Fibroblast of the conjunctiva (primary cell): ENCODE measurements around the gene ZNF837.
A peak's percentile ranks its signal among the peaks of the same experiment; 100 is the strongest.
"Not testable (repeated sequence)": the region's sequence is repeated elsewhere in the genome, so short reads cannot be mapped to it uniquely, and the experiment has no call there.

ENCODE experiments used
- DNase-seq: peaks from one replicate; pipeline ENCODE4 v3.0.0-alpha.2; 2010; ENCODE audit warnings: low read depth

Gene ZNF837

GRCh38 chr19:58380662-58381459 lies at the start of gene ZNF837:
TSS of gene ZNF837 (minus strand) at chr19:58381030. CDS start at chr19:58369332, 11,698 bp downstream.
- DNase-seq = peak; percentile 100

- DNase-seq = no peak
Measured at GRCh38 chr19:58429745-58430144, 48.9 kb upstream of the ZNF837 start.

GRCh38 chr19:58428617-58429016 lies 47.8 kb upstream of the ZNF837 start:
- DNase-seq = no peak

GRCh38 chr19:58417071-58417470 lies 36.2 kb upstream of the ZNF837 start:
- DNase-seq = no peak

- no peak for DNase-seq
Measured at GRCh38 chr19:58416604-58417003, 35.8 kb upstream of the ZNF837 start.

- no peak for DNase-seq
Measured at GRCh38 chr19:58409010-58409790, 28.4 kb upstream of the ZNF837 start.

- DNase-seq = peak; percentile 90
Measured at GRCh38 chr19:58408152-58409009, 27.6 kb upstream of the ZNF837 start, which contains the start of gene ZNF584. TSS of gene ZNF584 (plus strand) at chr19:58408649. CDS start at chr19:58409148, 499 bp downstream.

GRCh38 chr19:58407658-58408151 lies 26.9 kb upstream of the ZNF837 start:
- DNase-seq = no peak

- no peak for DNase-seq
Measured at GRCh38 chr19:58406818-58407657, 26.2 kb upstream of the ZNF837 start.

GRCh38 chr19:58403920-58404478 lies 23.2 kb upstream of the ZNF837 start:
- not testable (repeated sequence) for DNase-seq

GRCh38 chr19:58401840-58402421 lies 21.1 kb upstream of the ZNF837 start:
- DNase-seq = no peak

GRCh38 chr19:58400916-58401839 lies 20.3 kb upstream of the ZNF837 start:
- peak; percentile 99 for DNase-seq

GRCh38 chr19:58400316-58400915 lies 19.6 kb upstream of the ZNF837 start:
- DNase-seq = no peak

- DNase-seq = no peak
Measured at GRCh38 chr19:58399903-58400302, 19.1 kb upstream of the ZNF837 start.

- DNase-seq = no peak
Measured at GRCh38 chr19:58398545-58398944, 17.7 kb upstream of the ZNF837 start.

- no peak for DNase-seq
Measured at GRCh38 chr19:58398087-58398486, 17.3 kb upstream of the ZNF837 start.

GRCh38 chr19:58397533-58398037 lies 16.8 kb upstream of the ZNF837 start:
- no peak for DNase-seq

- no peak for DNase-seq
Measured at GRCh38 chr19:58396691-58397532, 16.1 kb upstream of the ZNF837 start.
